ENCODE results near the gene MED1.
"Not testable (repeated sequence)": the region's sequence is repeated elsewhere in the genome, so short reads cannot be mapped to it uniquely, and the experiment has no call there.

The MED1 gene, protein sequence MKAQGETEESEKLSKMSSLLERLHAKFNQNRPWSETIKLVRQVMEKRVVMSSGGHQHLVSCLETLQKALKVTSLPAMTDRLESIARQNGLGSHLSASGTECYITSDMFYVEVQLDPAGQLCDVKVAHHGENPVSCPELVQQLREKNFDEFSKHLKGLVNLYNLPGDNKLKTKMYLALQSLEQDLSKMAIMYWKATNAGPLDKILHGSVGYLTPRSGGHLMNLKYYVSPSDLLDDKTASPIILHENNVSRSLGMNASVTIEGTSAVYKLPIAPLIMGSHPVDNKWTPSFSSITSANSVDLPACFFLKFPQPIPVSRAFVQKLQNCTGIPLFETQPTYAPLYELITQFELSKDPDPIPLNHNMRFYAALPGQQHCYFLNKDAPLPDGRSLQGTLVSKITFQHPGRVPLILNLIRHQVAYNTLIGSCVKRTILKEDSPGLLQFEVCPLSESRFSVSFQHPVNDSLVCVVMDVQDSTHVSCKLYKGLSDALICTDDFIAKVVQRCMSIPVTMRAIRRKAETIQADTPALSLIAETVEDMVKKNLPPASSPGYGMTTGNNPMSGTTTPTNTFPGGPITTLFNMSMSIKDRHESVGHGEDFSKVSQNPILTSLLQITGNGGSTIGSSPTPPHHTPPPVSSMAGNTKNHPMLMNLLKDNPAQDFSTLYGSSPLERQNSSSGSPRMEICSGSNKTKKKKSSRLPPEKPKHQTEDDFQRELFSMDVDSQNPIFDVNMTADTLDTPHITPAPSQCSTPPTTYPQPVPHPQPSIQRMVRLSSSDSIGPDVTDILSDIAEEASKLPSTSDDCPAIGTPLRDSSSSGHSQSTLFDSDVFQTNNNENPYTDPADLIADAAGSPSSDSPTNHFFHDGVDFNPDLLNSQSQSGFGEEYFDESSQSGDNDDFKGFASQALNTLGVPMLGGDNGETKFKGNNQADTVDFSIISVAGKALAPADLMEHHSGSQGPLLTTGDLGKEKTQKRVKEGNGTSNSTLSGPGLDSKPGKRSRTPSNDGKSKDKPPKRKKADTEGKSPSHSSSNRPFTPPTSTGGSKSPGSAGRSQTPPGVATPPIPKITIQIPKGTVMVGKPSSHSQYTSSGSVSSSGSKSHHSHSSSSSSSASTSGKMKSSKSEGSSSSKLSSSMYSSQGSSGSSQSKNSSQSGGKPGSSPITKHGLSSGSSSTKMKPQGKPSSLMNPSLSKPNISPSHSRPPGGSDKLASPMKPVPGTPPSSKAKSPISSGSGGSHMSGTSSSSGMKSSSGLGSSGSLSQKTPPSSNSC (N-terminal part only)

DNA sequence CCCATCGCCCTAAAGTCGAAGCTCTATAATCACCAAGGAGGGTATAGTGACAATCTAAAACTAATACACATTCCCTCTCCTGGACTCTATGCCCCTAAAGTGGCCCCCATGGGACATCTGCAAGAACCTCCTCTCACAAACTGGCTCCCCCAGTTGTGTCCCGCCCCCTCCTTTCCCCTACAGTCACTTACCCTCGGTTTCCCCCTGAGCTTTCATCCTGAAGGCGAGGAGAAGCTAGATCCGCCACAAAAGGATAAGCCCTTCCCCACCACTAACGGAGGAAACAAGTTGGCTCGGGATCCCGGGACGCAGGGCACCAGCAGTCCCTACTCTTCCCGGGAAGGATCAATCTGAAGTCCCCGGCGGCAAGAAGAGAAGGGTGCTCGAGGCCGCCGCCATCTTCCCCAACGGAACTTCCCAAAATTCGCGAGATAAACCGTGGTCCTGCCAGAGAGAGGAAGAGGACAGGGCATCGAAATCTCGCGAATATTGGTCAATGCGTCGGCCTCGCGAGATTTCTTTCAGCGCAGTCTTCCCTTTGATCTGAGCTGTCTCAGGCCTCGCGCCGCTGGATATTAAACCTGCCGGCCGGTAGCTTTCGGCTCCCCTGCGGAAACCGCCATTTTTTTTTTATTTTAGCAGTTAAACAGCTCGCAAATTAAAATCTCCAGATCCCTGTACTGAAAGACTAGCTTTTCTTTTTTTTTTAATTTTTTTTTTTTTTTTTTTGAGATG is at the start of gene MED1:
Gene MED1 (minus strand): TSS at position 417 of the 735 bp plus-strand sequence. CDS start 201 bp downstream, at position 216.
- peak; percentile 99 for DNase-seq

DNA sequence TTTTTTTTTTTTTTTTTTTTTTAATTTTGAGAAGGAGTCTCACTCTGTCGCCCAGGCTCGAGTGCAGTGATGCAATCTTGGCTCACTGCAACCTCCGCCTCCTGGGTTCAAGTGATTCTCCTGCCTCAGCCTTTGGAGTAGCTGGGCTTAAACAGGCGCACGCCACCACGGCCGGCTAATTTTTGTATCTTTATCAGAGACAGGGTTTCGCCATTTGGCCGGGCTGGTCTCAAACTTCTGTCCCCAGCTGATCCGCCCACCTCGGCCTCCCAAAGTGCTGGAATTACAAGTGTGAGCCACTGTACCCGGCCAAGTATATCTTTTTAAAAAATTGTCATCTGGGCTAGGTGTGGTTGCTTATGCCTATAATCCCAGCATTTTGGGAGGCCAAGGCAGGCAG is 45.9 kb upstream of the MED1 start:
- DNase-seq = not testable (repeated sequence)

- no peak for DNase-seq
These were observed 36.9 kb upstream of the MED1 start for GRCh38 chr17:39487946-39488345.

DNA sequence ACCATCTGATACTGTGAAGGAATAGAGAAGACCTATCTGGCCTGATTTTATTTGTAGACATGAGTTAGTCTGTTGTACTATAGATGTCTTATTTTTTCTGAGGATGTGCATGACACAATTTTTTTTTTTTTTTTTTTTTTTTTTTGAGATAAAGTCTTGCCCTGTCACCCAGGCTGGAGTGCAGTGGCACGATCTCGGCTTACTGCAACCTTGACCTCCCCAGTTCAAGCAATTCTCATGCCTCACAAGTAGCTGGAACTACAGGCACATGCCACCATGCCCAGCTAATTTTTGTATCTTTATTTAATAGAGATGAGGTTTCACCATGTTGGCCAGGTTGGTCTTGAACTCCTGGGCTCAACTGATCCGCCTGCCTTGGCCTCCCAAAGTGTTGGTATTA is 36.4 kb upstream of the MED1 start:
- not testable (repeated sequence) for DNase-seq

DNA sequence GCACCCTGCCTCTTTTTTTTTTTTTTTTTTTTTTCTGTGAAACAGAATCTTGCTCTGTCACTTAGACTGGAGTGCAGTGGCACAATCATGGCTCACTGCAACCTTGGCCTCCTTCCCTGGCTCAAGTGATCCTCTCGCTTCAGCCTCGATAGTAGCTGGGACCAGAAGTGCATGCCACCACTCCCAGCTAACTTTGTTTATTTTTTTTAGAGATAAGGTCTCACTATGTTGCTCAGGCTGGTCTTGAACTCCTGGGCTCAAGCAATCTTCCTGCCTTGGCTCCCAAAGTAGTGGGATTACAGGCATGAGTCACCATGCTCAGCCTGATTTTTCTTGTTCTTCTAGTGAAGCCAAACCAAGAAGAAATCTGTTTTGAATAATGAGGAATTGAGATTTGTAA is 35.2 kb upstream of the MED1 start:
- no peak for DNase-seq

GRCh38 chr17:39485555-39485954 is 34.5 kb upstream of the MED1 start:
- DNase-seq = no peak

GRCh38 chr17:39484178-39484577 is 33.1 kb upstream of the MED1 start:
- DNase-seq = no peak

DNA sequence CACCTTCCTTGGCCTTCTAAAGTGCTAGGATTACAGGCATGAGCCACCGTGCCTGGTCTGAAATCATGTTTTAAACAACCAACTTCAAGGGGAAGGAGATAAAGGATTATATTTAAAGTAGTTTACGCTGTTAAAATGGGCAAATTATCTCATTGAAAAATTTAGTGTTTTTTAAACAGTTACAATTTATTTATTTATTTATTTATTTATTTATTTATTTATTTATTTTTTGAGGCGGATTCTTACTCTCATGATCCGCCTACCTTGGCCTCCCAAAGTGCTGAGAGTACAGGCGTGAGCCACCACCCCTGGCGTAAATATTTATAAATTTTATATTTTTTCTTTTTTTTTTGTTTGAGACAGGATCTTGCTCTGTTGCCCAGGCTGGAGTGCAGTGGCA is 32.4 kb upstream of the MED1 start:
- no peak for DNase-seq

GRCh38 chr17:39479631-39480030 is 28.6 kb upstream of the MED1 start:
- DNase-seq = not testable (repeated sequence)

- no peak for DNase-seq
These were observed 22.2 kb upstream of the MED1 start for GRCh38 chr17:39473310-39473709.

DNA sequence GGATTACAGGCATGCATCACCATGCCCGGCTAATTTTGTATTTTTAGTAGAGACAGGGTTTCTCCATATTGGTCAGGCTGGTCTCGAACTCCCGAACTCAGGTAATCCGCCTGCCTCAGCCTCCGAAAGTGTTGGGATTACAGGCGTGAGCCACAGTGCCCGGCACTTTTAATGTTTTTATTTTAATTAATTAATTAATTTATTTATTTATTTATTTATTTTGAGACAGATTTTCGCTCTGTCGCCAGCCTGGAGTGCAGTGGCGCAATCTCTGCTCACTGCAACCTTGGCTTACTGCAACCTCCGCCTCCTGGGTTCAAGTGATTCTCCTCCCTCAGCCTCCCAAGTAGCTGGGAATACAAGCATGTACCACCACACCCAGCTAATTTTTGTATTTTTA is 17.5 kb upstream of the MED1 start:
- not testable (repeated sequence) for DNase-seq

DNA sequence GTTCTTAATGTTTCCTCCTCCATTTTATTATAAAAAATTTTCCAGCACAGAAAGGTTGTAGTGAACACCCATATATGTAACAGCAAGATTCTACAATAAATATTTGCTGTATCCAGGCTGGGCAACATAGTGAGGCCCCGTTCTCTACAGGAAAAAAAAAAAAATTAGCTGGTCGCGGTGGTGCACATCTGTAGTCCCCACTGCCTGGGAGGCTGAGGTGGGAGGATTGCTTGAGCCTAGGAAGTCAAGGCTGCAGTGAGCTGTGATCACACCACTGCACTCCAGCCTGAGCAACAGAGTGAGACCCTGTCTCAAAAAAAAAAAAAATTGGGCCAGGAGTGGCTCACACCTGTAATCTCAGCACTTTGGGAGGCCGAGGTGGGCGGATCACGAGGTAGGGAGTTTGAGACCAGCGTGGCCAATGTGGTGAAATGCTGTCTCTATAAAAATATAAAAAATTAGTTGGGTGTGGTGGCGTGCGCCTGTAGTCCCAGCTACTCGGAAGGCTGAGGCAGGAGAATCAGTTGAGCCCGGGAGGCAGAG is 13.6 kb upstream of the MED1 start:
- DNase-seq = not testable (repeated sequence)

DNA sequence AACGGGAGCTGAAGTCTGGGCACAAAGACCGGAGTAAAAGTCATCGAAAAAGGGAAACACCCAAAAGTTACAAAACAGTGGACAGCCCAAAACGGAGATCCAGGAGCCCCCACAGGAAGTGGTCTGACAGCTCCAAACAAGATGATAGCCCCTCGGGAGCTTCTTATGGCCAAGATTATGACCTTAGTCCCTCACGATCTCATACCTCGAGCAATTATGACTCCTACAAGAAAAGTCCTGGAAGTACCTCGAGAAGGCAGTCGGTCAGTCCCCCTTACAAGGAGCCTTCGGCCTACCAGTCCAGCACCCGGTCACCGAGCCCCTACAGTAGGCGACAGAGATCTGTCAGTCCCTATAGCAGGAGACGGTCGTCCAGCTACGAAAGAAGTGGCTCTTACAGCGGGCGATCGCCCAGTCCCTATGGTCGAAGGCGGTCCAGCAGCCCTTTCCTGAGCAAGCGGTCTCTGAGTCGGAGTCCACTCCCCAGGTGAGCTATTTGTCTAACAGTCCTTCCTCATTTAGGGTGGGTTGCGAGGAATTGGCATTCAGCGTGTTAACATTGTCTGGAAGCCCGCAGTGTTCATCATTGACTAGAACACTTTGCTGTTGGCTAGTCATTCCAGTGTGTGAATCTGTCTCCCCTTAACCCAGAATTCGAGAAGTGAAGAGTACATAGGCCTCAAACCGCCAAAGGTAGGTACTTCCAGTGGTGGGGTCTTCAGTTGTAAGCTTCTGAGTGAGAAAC is 11.7 kb upstream of the MED1 start:
- no peak for DNase-seq

GRCh38 chr17:39461926-39462569 is 11.0 kb upstream of the MED1 start:
- DNase-seq = peak; percentile 21

DNA sequence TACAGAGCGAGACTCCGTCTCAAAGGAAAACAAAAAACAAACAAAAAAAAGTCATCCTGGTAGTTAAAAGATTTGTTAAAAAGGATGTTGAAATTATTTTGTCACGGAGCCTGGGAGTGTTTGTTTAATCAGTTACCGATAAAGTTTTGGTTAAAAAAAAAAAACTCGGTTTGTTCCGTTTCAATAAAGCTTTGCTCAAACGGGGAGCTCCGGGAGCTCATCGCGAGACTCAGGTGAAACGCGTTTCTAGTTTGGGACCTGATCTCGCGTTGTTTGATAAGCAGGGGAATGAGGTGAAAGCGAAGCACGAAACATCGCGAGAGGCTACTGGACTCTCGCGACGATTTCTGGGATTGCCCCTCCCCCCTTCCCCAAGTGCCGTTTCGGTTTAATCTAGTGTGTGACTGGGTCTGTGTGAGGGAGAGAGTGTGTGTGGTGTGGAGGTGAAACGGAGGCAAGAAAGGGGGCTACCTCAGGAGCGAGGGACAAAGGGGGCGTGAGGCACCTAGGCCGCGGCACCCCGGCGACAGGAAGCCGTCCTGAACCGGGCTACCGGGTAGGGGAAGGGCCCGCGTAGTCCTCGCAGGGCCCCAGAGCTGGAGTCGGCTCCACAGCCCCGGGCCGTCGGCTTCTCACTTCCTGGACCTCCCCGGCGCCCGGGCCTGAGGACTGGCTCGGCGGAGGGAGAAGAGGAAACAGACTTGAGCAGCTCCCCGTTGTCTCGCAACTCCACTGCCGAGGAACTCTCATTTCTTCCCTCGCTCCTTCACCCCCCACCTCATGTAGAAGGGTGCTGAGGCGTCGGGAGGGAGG is 10.3 kb upstream of the MED1 start, which contains the start of gene CDK12:
Gene CDK12 (plus strand): TSS at position 374 of the 813 bp plus-strand sequence. CDS start 586 bp downstream, outside the sequence.
- DNase-seq = peak; percentile 99

DNA sequence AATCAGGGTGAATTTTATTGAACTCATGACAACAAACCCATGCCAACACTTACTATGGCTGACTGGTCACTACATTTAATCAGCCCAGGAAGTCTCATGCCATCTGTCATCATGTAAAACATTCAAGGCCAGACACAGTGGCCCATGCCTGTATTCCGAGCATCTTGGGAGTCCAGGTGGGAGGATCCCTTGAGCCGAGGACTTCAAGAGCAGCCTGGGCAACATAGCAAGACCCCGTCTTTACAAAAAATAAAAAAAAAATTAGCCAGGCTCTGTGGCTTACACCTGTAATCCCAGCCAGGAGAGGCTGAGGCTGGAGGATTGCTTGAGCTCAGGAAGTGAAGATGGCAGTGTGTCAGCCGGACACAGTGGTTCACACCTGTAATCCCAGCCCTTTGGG is 4.9 kb upstream of the MED1 start:
- no peak for DNase-seq

DNA sequence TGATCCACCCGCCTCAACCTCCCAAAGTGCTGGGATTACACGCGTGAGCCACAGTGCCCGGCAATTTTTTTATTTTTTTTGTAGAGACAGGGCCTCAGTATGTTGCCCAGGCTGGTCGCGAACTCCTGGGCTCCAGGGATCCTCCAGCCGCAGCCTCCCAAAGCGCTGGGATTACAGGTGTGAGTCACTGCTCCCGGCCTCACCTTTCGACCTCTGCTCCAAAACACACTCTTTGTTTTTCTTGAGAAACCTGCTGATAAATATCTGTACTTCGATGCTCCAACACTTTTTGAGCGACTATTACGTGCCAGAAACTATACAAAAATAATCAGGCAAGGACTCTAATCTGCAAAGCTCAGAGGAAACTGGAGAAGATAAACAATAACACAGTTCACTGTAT is 1.0 kb downstream of the MED1 start:
- DNase-seq = no peak

DNA sequence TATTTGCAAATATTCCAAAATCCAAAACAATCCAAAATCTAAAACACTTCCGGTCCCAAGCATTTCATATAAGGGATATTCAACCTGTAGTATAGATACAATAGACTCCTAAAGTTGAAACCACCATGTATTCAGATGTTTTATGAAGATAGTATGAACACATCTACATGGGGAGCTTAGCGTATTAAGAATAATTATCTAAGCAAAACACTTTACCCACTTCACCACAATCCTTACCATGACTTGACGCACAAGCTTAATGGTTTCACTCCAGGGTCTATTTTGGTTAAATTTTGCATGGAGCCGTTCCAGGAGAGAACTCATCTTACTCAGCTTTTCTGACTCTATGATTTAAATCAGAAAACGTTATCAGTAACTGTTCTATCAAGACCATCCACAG is 3.5 kb downstream of the MED1 start:
- no peak for DNase-seq

GRCh38 chr17:39443326-39443725 is 7.7 kb downstream of the MED1 start:
- no peak for DNase-seq

DNA sequence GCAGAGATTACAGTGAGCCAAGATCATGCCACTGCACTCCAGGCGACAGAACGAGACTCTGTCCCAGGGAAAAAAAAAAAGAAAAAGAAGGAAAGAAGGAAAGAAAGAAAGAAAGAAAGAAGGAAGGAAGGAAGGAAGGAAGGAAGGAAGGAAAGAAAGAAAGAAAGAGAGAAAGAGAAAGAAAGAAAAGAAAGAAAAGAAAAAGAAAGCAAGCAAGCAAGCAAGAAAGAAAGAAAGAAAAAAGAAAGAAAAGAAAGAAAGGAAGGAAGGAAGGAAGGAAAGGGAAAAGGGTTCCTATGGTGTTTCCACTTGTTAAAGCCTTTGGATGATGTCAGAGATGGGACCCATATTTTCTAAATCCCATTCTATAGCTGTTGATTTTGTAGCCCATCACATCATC is 11.2 kb downstream of the MED1 start:
- not testable (repeated sequence) for DNase-seq
